Measurements from ENCODE around the gene RANBP10.
"Not testable (repeated sequence)": the region's sequence is repeated elsewhere in the genome, so short reads cannot be mapped to it uniquely, and the experiment has no call there.

Gene RANBP10

GRCh38 chr16:67806428-67807147 is at the start of gene RANBP10, which contains the start of gene TSNAXIP1:
Gene RANBP10 (minus strand): TSS chr16:67806560. CDS start chr16:67806536, 24 bp downstream.
Gene TSNAXIP1 (plus strand): TSS chr16:67806889. CDS start chr16:67807150, 261 bp downstream.
- peak; percentile 97 for DNase-seq

- no peak for DNase-seq
Observed at GRCh38 chr16:67855789-67856188, 49.4 kb upstream of the RANBP10 start.

- no peak for DNase-seq
Observed at GRCh38 chr16:67853670-67854069, 47.3 kb upstream of the RANBP10 start.

DNA sequence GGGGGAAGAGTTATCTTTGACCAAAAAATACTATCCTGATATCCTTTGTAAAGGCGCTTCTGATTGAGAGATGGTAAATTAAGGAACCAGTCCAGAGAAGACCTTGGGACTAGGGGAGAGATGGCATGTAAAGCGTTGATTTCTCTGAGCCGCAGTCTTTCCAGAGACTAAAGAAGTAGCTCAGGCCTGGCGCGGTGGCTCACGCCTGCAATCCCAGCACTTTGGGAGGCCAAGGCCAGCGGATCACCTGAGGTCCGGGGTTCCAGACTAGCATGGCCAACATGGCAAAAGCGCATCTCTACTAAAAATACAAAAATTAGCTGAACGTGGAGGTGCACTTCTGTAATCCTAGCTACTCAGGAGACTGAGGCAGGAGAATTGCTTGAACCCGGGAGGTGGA is 41.8 kb upstream of the RANBP10 start:
- DNase-seq: no peak

DNA sequence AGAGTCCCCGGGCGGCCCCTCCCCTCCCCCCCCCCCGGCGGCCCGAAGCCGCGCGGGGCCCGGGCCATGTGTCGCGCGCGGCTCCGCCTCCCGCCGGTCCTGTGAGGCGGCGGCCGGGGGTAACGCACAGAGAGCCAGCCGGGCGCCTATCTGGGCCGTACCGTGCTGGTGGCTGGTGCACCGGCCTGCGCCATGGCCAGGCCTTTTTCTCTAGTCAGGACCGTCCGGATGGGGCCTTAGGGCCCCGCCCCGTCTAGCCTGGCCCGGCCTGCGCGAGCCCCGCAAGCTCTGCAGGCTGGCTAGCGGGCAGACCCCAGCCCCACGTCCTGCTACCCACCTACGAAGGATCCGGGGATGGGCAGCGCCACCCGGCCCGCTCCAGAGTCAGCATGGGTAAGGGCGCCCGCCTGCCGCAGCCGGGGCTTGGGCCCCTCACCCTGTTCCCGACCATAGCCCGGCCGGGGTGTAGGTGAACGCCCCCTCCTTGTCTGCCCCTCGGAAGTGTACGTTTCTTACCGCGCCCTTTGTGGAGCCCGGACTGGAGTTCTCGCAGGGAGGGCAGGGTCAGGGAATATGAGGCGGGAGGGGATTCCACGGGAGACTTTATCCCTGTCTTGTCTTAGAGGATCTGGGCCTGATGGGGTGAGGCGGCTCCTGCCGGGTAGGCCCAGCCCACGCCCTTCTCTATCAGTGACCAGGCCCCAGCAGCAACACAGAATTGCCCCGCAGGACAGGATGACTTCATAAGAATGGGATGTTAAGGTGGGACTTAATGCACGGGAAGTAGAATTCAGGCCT is 40.9 kb upstream of the RANBP10 start, which contains the start of gene CENPT:
CENPT (minus strand) TSS at position 630 of the 798 bp plus-strand sequence. CDS start 13,834 bp downstream, outside the sequence.
- DNase-seq: peak in 1 of 2 experiments; percentile 72

DNA sequence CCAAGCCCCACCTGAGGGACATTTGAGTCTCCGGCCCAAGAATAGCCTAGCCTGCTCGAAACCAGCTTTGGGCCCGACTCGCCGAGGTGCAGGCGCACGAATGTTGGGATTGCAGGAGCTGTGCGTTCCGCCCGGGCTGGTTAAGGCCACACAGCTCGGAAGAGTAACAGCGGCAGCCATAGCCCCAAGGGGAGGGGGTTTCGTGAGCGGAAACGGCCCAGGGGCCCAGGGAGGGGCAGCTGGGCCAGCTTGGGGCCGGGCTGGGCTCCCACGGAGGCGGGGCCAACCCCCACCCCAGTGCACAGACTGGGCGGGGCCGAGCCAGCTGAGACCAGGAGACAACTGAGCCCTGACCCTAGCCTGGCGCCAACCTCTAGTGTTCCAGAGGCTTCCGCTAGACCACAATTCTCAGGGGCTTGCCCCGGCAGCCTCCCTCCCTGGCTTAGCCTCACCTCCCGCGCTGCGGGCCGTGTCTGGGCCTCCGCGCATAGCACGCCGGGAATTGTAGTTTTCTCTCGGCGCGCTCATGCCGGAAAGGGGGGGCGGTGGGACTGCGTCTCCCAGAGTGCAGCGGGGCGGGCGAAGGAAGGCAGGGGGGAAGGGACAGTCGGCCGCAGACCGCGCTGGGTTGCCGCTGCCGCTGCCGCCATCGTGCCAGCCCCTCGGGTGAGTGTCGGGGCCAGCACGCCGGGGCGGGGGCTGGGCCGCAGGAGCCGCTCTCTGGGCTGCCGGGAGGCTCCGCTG is 40.1 kb upstream of the RANBP10 start, which contains the start of gene NUTF2:
NUTF2 (plus strand) TSS at position 614 of the 744 bp plus-strand sequence. CDS start 18,198 bp downstream, outside the sequence.
- DNase-seq: peak; percentile 90 to 95

GRCh38 chr16:67846063-67846319 is 39.6 kb upstream of the RANBP10 start:
- DNase-seq: no peak

GRCh38 chr16:67845291-67846062 is 39.1 kb upstream of the RANBP10 start:
- DNase-seq: no peak

DNA sequence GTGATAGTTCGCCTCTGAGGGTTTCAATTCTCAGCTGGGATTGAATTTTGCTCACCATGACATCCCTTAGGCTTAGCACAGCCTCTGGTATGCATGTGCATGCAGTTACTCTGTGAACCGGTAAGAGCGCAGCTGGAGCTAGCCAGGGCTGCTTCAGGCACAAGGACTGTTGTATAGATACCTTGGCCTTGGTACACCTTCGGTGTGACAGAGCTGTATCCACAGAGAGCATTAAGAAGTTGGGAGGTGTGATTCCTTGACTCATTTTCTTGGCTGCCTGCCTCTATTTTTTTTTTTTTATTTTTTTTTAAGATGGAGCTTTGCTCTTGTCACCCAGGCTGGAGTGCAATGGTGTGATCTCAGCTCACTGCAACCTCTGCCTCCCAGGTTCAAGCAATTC is 38.1 kb upstream of the RANBP10 start:
- peak in 1 of 2 experiments; percentile 6 for DNase-seq

- no peak for DNase-seq
Observed at GRCh38 chr16:67843343-67843765, 37.0 kb upstream of the RANBP10 start.

DNA sequence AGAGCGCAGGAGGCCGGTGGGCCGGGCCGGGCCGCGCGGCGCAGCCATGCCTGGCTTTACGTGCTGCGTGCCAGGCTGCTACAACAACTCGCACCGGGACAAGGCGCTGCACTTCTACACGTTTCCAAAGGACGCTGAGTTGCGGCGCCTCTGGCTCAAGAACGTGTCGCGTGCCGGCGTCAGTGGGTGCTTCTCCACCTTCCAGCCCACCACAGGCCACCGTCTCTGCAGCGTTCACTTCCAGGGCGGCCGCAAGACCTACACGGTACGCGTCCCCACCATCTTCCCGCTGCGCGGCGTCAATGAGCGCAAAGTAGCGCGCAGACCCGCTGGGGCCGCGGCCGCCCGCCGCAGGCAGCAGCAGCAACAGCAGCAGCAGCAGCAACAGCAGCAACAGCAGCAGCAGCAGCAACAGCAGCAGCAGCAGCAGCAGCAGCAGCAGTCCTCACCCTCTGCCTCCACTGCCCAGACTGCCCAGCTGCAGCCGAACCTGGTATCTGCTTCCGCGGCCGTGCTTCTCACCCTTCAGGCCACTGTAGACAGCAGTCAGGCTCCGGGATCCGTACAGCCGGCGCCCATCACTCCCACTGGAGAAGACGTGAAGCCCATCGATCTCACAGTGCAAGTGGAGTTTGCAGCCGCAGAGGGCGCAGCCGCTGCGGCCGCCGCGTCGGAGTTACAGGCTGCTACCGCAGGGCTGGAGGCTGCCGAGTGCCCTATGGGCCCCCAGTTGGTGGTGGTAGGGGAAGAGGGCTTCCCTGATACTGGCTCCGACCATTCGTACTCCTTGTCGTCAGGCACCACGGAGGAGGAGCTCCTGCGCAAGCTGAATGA is 36.4 kb upstream of the RANBP10 start:
- peak in 1 of 2 experiments; percentile 68 for DNase-seq

DNA sequence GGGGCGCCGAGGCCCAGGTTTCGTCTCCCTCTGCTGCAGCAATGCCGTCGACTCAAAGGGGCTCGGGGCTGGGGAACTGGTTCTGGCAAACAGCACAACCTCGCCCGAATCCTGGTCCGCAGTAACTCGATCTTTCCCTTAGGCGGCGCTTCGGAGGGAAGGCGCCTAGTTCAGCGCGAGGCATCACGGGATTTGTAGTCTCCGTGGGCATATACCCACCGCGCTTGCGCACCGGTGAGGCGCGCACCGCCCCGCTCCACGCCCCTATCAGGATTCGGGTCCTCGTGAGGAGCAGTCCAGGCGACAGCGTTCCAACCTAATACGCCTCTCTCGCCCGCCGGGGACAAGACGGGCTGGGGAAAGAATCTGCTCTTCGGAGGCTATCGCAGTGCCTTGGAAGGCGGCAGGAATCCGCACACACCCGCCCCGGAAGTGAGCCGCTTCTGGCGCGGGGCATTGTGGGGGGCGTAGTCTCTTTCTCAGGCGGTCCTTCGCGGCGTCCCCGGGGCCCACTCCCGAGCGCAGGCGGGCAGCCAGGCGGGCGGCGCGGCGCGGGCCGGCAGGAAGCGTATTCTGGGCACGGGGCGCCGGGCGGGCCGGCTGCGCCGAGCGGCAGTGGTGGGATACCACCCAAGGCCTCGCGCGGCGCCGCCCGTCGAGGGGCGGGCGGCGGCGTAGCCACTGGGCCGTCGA is 35.6 kb upstream of the RANBP10 start, which contains the start of gene THAP11:
THAP11 (plus strand) TSS at position 505 of the 693 bp plus-strand sequence. CDS start 235 bp downstream, outside the sequence.
- DNase-seq: peak; percentile 89 to 95

DNA sequence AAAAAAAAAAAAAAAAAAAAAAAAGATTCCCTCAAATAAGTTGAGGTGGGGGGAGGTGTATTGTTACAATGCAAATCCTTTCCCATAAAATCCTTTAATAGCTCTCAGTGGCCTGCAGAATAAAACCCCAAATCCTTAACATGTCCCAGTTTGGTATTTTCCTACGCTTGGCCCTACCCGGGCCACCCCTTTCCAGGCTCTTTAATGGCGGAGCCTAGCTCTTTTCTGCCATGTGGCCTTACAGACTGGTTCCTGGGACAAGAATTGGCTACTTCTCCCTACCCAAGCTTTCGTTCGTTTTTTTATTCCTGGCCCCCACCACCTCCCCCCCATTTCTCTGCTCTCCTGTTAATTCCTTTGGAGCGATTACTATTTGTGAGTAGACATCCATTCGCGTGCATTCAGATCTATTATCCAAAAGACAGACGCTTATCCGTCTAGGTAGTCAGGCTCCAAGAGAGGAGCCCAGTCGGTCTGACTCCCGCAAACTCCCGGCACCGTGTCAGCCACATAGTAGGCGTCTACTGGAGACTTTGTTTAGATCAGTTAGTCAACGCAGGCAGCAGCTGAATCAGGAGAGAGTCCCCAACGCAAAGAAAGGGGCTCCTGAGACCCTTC is 34.9 kb upstream of the RANBP10 start:
- peak in 1 of 2 experiments; percentile 23 for DNase-seq

DNA sequence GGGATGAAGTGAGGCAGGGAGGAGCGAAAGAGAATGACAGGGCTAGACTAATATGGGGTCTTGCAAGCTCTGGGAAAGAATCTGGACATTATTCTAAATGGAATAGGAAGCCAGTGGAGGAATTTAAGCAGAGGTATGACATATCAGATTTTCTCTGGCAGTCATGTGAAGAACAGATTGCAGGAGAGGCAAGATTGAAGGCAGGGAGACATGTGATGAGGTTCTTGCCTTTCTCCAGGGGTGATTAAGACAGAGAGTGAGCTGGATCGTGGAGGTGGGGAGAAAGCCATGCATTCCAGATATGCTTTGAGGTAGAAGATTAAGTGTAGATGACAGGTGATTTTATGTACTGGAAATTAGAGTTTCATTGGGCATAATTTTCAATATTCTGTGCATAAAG is 31.5 kb upstream of the RANBP10 start:
- no peak for DNase-seq

- DNase-seq: not testable (repeated sequence)
Observed at GRCh38 chr16:67837190-67837589, 30.8 kb upstream of the RANBP10 start.

GRCh38 chr16:67834242-67834614 is 27.9 kb upstream of the RANBP10 start:
- DNase-seq: no peak

GRCh38 chr16:67833415-67834241 is 27.3 kb upstream of the RANBP10 start:
- peak; percentile 61 to 91 for DNase-seq

DNA sequence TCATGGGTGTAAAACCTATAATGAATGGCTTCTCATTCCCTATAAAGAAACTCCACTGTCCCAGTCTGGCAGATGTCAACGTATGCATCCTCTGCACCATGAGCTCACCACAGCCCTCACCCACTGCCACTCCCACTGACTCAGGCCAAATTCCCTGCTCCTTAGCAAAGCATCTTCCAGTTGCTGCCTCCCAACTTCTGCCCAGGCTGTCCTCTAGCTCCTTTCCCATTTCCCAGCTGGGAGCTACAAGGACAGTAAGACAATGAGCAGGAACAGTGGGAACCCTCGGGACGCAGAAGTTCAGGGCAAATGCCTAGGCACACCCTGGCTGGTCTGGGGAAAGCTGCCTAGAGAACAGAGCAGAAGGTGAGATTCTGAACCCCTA is 26.7 kb upstream of the RANBP10 start:
- peak in 1 of 2 experiments; percentile 10 for DNase-seq

DNA sequence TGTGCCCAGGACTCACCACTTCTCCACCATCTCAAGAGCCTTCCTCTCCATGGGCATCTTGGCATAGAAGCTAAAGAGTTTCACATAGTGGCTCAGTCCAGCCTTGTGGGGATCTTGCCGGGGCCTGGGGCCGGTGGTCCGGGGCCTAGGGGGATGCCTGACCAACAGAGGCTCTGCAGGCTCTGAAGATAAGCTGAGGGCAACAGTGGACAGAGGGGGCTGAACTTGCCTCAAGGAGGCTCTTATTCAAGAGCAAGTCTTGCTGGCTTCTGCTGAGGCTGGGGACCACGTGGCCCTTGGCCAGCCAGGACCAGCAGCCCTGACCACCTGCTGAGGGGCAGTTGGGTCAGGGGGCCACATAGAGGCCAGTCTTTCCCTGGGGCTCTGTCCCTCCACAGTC is 22.3 kb upstream of the RANBP10 start:
- no peak for DNase-seq

Data from NCI-H526 (cell line).